Central memory CD4-positive, alpha-beta T cell (primary cell): Measurements from ENCODE around the gene FGF9.

ENCODE experiments used
- DNase-seq: peaks from one replicate; pipeline ENCODE4 v3.0.0; 2022
- total RNA-seq, 3 experiments: gene quantifications; one replicate each; lab custom pipeline; 2026; lab: John Stamatoyannopoulos, UW

FGF9 gene
- total RNA-seq, result 2.7 to 9.4 (median 5.6) reads per million in 3 experiments

DNA sequence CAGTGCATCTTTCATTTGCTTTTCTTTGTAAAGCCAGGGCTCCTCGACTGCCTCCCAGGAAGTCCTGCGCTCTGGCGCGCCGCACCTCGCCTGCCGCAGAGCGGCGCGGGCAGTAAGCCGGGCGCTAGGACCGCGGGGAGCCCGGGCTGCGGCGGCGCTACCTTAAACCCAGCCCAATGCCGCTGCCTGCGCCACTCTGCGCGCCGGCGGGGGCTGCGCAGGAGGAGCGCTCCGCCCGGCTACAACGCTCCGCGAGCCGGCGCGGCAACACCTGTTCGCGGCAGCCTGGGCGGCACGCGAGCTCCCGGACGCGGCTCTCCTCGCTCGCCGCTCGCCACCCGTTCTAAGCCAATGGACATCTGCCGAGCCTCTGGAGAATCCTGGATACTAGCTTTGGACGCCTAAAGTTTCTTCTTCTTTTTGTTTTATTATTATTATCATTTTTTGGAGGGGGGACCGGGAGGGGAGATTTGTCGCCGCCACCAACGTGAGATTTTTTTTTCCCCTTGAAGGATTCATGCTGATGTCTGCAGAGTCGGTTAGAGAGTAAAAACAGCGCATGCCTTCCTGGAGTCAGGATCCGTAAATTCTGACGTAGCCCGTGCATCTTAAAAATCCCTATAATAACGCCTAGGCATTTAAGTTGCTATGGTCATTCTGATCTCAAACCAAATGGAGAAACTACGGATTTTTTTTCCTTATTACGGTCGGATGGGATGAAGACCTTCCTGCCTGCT, at the start of gene FGF9:
Gene FGF9 (plus strand): TSS at position 191 of the 737 bp plus-strand sequence. CDS start 840 bp downstream, outside the sequence.
- DNase-seq, result peak; percentile 87

- DNase-seq, result no peak
Observed at GRCh38 chr13:21625366-21625765, 45.5 kb upstream of the FGF9 start.

DNA sequence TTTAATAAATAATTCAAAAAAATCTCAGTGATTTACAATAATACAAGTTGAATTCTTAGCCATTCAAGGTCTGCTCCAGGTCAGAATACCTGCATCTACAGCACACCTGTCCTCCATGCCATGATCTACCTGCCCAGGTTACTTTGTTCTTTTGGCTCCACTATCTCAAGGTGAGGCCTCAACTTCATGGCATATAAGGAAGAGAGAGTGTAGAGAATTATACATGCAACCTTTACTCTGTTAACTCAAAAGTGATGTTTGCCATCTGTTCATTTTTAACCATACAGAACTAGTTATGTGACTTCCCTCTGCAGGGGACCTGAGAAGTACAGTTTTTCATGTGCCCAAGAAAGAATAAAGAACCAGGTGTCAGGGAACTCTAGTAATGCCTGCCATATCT, 38.7 kb upstream of the FGF9 start:
- no peak for DNase-seq

GRCh38 chr13:21636656-21637055, 34.2 kb upstream of the FGF9 start:
- no peak for DNase-seq

GRCh38 chr13:21637296-21637695, 33.6 kb upstream of the FGF9 start:
- no peak for DNase-seq

DNA sequence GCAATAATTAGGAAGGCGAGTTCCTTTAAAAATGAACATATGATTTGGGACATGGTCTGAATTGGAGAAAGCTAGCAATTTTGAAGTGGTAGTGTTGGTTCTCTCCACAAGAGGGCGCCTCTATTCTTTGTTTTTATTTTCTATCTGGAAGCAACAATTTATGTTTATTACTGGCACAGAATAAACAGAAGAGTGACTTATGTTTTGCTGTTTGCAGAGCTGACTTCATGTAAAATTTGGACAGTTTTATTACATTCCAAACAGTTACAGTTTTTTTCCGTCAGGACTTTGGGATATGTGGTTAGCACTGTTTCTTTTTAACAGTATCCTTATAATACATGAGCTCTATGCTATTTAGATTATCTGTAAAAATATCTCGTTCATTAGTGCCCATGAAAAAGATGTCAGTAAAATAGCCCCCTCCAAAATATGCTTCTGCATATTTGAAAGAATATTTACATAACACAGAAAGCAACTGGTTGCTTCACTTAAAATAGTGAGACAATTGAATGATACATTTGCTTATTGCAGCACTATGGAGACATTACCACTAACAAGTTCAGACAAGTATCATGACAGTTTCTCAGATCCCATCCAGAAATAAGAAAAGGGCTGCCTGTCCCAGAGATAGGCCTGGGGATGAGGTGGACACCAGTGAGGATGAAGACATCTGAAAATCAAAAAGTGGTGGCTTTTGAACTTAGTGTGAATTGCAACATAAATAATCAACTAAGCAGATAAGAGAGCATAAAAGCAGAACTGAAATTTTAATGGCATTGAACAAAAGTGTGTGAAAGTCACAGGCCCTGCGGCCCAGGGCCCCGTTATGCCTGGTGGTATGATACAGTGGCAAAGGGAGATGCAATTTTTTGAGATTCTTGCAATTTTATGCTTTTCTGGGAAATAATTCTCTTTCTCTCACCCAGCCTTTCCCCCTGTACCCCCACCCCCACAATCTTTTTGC, 32.3 kb upstream of the FGF9 start:
- DNase-seq, result peak; percentile 28

DNA sequence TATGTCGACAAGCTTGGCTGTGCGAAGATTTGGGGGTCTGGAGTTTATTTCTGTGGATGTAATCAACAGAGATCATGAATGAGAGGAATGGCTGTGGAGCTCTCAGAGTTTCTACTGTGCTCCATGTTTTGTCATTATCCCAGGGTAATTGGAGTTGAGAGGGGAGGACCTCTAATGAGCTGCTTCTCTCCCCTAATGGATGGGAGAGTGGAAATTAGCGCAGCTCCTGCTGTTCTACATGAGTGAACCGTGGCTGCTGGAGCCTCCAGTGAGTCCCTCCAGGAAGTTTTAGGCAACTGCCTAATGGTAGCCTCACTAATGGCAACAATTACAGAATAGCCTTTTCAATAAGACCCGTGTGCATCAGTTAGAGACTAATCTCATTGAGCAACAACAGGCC, 31.3 kb upstream of the FGF9 start:
- DNase-seq, result no peak

DNA sequence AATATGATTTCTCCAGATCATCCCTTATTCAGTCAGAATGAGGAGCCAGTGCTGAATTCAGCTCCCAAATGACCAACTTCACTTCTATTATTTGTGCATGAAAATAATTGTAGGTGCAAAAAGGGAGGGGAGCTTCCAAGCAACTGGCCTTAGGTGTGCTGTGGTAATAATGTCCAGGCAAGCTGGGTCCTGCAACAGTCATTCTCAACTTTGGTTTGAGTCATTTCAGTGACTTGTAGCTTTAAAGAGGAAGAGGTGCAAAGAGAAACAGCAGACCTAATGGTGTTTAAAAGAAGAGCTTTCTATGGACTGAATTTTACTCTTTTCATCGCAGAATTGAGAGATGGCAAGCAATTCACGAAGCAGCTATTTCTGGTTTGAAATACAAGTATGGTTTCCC, 29.2 kb upstream of the FGF9 start:
- DNase-seq, result no peak

DNA sequence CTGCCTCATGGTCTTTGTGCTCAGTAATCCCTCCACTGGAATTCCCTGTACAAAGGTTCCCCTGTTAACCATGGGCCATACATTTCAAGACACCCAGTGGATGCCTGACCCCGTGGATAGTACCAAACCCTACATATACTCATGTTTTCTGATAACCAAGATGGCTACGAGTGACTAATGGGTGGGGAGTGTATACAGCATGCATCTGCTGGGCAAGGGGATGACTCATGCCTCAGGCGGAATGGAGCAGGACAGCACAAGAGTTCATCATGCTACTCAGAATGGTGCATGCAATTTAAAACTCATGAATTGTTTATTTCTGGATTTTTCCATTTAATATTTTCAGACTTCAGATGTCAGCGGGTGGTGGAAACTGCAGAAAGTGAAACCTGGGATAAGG, 13.3 kb upstream of the FGF9 start:
- DNase-seq, result no peak

DNA sequence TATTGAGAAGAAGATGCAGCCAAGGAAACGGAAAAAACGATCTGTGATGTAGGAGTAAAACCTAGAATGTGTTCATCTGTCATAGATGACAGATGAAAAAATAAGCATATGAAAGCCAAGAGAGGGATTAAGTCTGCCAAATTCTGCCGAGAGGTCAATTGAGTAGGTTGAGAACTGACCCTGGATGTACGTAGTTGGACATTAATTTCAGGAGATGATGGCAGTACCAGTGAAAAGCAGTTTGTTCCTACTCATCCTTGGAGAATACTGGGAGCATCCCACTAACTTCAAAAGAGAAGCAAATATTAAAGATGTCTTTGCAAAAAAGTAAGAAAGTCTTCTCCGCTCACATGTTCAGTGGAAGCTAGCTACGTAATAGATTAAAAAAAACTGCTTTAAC, 11.8 kb upstream of the FGF9 start:
- no peak for DNase-seq

- no peak for DNase-seq
Observed at GRCh38 chr13:21661097-21661909, 9.6 kb upstream of the FGF9 start.

- no peak for DNase-seq
Observed at GRCh38 chr13:21663197-21663596, 7.7 kb upstream of the FGF9 start.

DNA sequence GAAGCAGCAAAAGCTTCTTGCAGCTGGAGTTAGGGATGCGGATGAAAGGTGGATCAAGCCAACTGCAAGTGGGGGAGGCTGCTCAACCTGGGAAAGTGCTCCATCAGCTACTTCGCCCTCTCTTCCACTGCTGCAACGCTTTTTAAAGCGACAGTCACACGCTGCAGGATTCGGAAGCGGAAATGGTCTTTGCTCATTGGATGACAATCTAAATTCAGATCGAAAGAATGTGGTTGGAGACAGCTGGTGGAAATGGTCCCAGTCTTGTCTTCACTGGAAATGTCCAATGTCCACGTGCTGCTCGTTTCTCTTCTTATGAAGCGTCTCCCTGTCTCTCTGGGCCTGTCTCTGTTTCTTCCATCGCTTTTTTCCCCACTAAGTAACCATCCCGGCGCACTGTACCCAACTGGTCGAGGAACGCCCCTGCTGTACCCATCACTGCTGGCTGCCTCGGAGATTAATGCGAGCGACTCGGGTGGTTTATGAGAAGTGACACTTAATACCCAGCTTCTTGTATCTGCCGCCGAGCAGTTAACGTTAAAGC, 2.1 kb upstream of the FGF9 start:
- DNase-seq, result no peak

DNA sequence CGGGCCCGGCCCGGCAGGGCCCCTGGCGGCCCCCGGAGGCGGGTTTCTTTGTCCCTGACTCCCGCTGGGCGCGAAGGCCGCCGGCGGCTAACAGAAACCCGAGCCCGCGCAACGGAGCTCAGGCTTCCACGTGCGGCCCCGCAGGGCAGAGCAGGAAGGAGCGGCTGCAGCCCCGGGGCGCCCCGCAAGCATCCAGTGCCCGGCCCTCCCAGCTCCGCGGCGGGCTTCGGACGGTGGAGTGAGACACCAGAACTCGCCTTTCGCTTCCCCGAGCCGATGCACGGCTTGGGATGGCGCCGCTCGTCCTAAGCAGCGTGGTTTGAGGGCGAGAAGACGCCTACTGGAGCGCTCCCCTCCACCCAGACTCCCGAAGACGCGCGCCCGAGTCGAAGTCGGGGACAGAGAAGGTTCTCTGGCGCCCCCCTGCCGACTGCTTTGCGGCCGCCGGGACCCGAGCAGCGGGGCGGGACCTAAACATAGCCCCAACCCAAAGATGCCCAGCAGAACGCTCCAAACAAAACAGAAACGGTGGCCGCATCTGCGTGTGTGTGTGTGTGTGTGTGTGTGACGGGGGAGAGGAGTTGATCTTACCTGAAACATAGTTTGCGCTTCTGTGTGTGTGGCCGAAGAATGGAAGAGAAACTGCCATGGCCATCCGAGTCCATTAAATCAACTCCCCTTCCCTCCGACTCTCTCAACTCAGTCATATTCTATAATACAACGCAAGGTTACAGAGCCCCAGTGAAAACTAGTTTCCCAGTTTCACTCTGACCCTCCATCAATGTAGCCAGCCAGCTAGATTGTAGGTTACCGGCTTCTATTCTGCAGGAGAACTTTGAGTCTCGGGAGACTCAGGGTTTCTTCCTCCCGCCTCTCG, 629 bp upstream of the FGF9 start:
- DNase-seq, result peak; percentile 53

DNA sequence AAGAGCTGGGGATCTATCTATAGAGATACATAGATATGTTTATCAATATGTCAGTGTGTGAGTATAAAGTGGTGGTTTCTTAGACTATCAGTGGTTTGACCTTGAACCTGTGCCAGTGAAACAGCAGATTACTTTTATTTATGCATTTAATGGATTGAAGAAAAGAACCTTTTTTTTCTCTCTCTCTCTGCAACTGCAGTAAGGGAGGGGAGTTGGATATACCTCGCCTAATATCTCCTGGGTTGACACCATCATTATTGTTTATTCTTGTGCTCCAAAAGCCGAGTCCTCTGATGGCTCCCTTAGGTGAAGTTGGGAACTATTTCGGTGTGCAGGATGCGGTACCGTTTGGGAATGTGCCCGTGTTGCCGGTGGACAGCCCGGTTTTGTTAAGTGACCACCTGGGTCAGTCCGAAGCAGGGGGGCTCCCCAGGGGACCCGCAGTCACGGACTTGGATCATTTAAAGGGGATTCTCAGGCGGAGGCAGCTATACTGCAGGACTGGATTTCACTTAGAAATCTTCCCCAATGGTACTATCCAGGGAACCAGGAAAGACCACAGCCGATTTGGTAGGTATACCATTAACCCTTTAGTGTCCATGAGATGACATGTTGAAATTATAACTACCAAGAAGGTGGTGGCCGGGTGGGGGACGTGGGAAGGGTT, 880 bp downstream of the FGF9 start:
- DNase-seq, result peak; percentile 21

GRCh38 chr13:21672287-21672680, 1.4 kb downstream of the FGF9 start:
- DNase-seq, result no peak

GRCh38 chr13:21672796-21673538, 2.1 kb downstream of the FGF9 start:
- DNase-seq, result no peak

DNA sequence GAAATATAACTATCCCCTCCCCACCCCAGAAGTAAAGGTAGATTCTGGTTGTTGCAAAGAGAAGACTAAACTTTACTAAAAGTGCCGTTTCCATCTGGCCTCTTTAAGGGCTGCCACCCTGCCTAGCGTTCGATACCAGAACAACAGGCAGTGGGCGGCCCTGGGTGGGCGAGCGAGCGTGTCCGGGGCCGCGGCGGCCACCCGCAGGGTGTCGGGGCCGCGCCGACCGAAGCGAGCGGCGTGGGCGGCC, 2.6 kb downstream of the FGF9 start:
- DNase-seq, result peak; percentile 50

DNA sequence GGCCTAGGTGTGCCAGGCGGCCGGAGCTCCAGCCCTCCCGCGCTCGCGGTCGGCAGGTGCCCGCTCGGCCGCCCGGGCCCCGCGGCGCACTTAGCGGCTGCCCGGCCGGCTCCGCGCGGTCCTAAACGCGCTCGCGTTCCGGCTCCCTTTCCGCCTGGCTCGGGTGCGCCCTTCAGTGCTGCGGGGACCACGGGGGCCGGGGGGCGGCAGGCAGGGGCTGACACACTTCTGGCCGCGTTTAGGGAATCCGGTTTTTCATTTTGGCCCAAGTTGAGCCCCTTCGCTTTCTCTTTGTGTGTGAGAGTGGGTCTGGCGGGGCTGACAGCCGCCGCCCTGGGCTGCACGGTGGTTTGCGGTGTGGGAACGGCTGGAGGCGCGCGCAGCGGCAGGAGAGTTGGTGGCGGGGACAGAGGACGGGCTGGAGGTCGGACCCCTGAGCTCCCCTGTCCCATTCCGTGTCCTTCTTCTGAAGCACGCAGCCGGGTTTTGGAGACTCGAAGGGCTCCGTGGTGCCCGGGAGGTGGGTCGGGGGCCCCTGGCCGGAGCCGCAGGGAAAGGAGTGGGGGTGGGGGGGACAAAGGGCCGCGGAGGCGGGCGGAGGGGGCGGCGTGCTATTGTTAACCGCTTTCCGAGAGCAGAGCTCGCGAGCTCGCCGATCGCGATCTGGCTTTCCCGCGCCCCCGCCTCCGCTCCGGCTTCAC, 3.1 kb downstream of the FGF9 start:
- peak; percentile 49 for DNase-seq

GRCh38 chr13:21674490-21675009, 3.7 kb downstream of the FGF9 start:
- peak; percentile 10 for DNase-seq
